Stimulated activated naive B cell treated with anti-CD40 and anti-IgM and Interleukin-4, amounts not matched to agents 10 μg/mL and 1 μg/mL and 100 μg/mL, for 72 hours (primary cell): ENCODE data around the gene TOR1AIP1.
A peak's percentile ranks its signal among the peaks of the same experiment; 100 is the strongest.

Experiments used
- ATAC-seq, 2 donors: fragments of 150-1000 bp; cut with Tn5 transposase; replicated peaks; 2 replicates each; pipeline ENCODE4 v1.10.0; 2021; ENCODE audit warnings: moderate library complexity in 1 of 2
- DNase-seq: peaks from one replicate; pipeline ENCODE4 v3.0.0; 2021
- H3K27ac Mint-ChIP-seq: one replicate; pipeline ENCODE4 v1.8.0; 2022; ENCODE audit warnings: mild to moderate bottlenecking, mixed read lengths
- H3K27me3 Mint-ChIP-seq, 2 donors: one replicate each; pipeline ENCODE4 v1.8.0; 2022; ENCODE audit warnings: mixed read lengths in 2 of 2
- H3K36me3 Mint-ChIP-seq, 2 donors: one replicate each; pipeline ENCODE4 v1.8.0; 2022; ENCODE audit warnings: mixed read lengths in 2 of 2, mild to moderate bottlenecking in 1 of 2
- H3K4me1 Mint-ChIP-seq, 2 donors: one replicate each; pipeline ENCODE4 v1.8.0; 2022; ENCODE audit warnings: mixed read lengths in 2 of 2, mild to moderate bottlenecking in 1 of 2
- H3K4me3 Mint-ChIP-seq, 2 donors: one replicate each; pipeline ENCODE4 v1.8.0; 2022; ENCODE audit warnings: mild to moderate bottlenecking in 2 of 2, mixed read lengths in 2 of 2, moderate library complexity in 1 of 2
- H3K9me3 Mint-ChIP-seq, 2 donors: one replicate each; pipeline ENCODE4 v1.8.0; 2022; ENCODE audit warnings: mixed read lengths in 2 of 2, mild to moderate bottlenecking in 1 of 2

The TOR1AIP1 gene

GRCh38 chr1:179917601-179918429 lies 35.7 kb downstream of the TOR1AIP1 start:
- Mint-ChIP-seq H3K9me3 (no peaks in the 10 kb centered on the region), H3K4me1 (peaks cover under 1 to 9% of the 10 kb centered on the region in 2 donors), H3K36me3 (peaks cover 12 to 42% of the 10 kb centered on the region in 2 donors), H3K4me3 (no peak overlapping the region), H3K27ac (no peak overlapping the region), H3K27me3 (no peaks in the 10 kb centered on the region)
- DNase-seq (no peak), ATAC-seq (no peak)

GRCh38 chr1:179921472-179921871 lies 39.4 kb downstream of the TOR1AIP1 start:
- Mint-ChIP-seq H3K9me3 (no peaks in the 10 kb centered on the region), H3K27ac (no peak overlapping the region), H3K4me1 (peaks cover 5 to 17% of the 10 kb centered on the region in 2 donors), H3K27me3 (no peaks in the 10 kb centered on the region), H3K36me3 (peaks cover 11 to 38% of the 10 kb centered on the region in 2 donors), H3K4me3 (no peak overlapping the region)
- ATAC-seq = no peak
- DNase-seq = no peak

GRCh38 chr1:179921981-179922872 lies 40.1 kb downstream of the TOR1AIP1 start:
- Mint-ChIP-seq H3K27ac (no peak overlapping the region), H3K4me3 (no peak overlapping the region), H3K36me3 (peaks cover 11 to 37% of the 10 kb centered on the region in 2 donors), H3K9me3 (no peaks in the 10 kb centered on the region), H3K27me3 (no peaks in the 10 kb centered on the region), H3K4me1 (peaks cover 5 to 17% of the 10 kb centered on the region in 2 donors)
- ATAC-seq = no peak
- no peak for DNase-seq

- Mint-ChIP-seq H3K27me3 (no peaks in the 10 kb centered on the region), H3K36me3 (peaks cover 11 to 29% of the 10 kb centered on the region in 2 donors), H3K4me1 (peaks cover 5 to 17% of the 10 kb centered on the region in 2 donors), H3K9me3 (peaks cover 0 to 4% of the 10 kb centered on the region in 2 donors), H3K4me3 (no peak overlapping the region), H3K27ac (peak overlapping the region; percentile 0)
- ATAC-seq = peak; percentile 53 to 58
- DNase-seq = no peak
Observed at GRCh38 chr1:179923029-179923428, 40.9 kb downstream of the TOR1AIP1 start.

GRCh38 chr1:179924268-179924667 lies 42.2 kb downstream of the TOR1AIP1 start:
- no peak for DNase-seq
- Mint-ChIP-seq H3K9me3 (peaks cover 0 to 4% of the 10 kb centered on the region in 2 donors), H3K4me3 (no peak overlapping the region), H3K27ac (no peak overlapping the region), H3K27me3 (no peaks in the 10 kb centered on the region), H3K4me1 (peaks cover 5 to 17% of the 10 kb centered on the region in 2 donors), H3K36me3 (peaks cover 6 to 18% of the 10 kb centered on the region in 2 donors)
- ATAC-seq = peak in 1 of 2 donors; percentile 42

- H3K36me3 Mint-ChIP-seq = peaks cover 6 to 12% of the 10 kb centered on the region in 2 donors
- H3K4me3 Mint-ChIP-seq = no peak overlapping the region
- ATAC-seq = no peak
- H3K4me1 Mint-ChIP-seq = peaks cover 6 to 20% of the 10 kb centered on the region in 2 donors
- peaks cover 0 to 4% of the 10 kb centered on the region in 2 donors for H3K9me3 Mint-ChIP-seq
- no peak overlapping the region for H3K27ac Mint-ChIP-seq
- no peaks in the 10 kb centered on the region for H3K27me3 Mint-ChIP-seq
- no peak for DNase-seq
Observed at GRCh38 chr1:179925302-179925701, 43.2 kb downstream of the TOR1AIP1 start.

- no peak overlapping the region for H3K27ac Mint-ChIP-seq
- no peak overlapping the region for H3K4me3 Mint-ChIP-seq
- peaks cover 0 to 4% of the 10 kb centered on the region in 2 donors for H3K9me3 Mint-ChIP-seq
- DNase-seq (no peak), ATAC-seq (no peak)
- H3K4me1 Mint-ChIP-seq = peaks cover 9 to 27% of the 10 kb centered on the region in 2 donors
- H3K36me3 Mint-ChIP-seq = peaks cover 5 to 9% of the 10 kb centered on the region in 2 donors
- no peaks in the 10 kb centered on the region for H3K27me3 Mint-ChIP-seq
Observed at GRCh38 chr1:179925922-179926849, 44.1 kb downstream of the TOR1AIP1 start.

GRCh38 chr1:179926850-179927205 lies 44.7 kb downstream of the TOR1AIP1 start:
- H3K27me3 Mint-ChIP-seq = no peaks in the 10 kb centered on the region
- H3K4me1 Mint-ChIP-seq = peaks cover 9 to 25% of the 10 kb centered on the region in 2 donors
- no peak overlapping the region for H3K4me3 Mint-ChIP-seq
- no peak overlapping the region for H3K27ac Mint-ChIP-seq
- ATAC-seq (no peak), DNase-seq (no peak)
- peaks cover 1 to 2% of the 10 kb centered on the region in 2 donors for H3K36me3 Mint-ChIP-seq
- H3K9me3 Mint-ChIP-seq = peaks cover 0 to 4% of the 10 kb centered on the region in 2 donors

GRCh38 chr1:179929955-179930798 lies 48.1 kb downstream of the TOR1AIP1 start:
- DNase-seq = no peak
- Mint-ChIP-seq H3K27ac (peak overlapping the region; percentile 25), H3K36me3 (no peaks in the 10 kb centered on the region), H3K27me3 (no peaks in the 10 kb centered on the region), H3K4me3 (no peak overlapping the region), H3K9me3 (peaks cover 0 to 4% of the 10 kb centered on the region in 2 donors), H3K4me1 (peaks cover 4 to 11% of the 10 kb centered on the region in 2 donors)
- peak; percentile 81 to 82 for ATAC-seq

- no peak overlapping the region for H3K4me3 Mint-ChIP-seq
- no peak overlapping the region for H3K27ac Mint-ChIP-seq
- DNase-seq (no peak), ATAC-seq (no peak)
- H3K36me3 Mint-ChIP-seq = no peaks in the 10 kb centered on the region
- H3K27me3 Mint-ChIP-seq = no peaks in the 10 kb centered on the region
- peaks cover 5 to 18% of the 10 kb centered on the region in 2 donors for H3K4me1 Mint-ChIP-seq
- peaks cover 0 to 4% of the 10 kb centered on the region in 2 donors for H3K9me3 Mint-ChIP-seq
Observed at GRCh38 chr1:179930867-179931266, 48.8 kb downstream of the TOR1AIP1 start.

- H3K4me1 Mint-ChIP-seq = peaks cover 13 to 27% of the 10 kb centered on the region in 2 donors
- H3K4me3 Mint-ChIP-seq = no peak overlapping the region
- no peak overlapping the region for H3K27ac Mint-ChIP-seq
- H3K9me3 Mint-ChIP-seq = no peaks in the 10 kb centered on the region
- no peaks in the 10 kb centered on the region for H3K36me3 Mint-ChIP-seq
- H3K27me3 Mint-ChIP-seq = no peaks in the 10 kb centered on the region
- ATAC-seq = no peak
- DNase-seq = no peak
Observed at GRCh38 chr1:179933219-179933618, 51.1 kb downstream of the TOR1AIP1 start.

- H3K9me3 Mint-ChIP-seq = no peaks in the 10 kb centered on the region
- no peak overlapping the region for H3K4me3 Mint-ChIP-seq
- ATAC-seq (peak; percentile 85 to 89), DNase-seq (no peak)
- H3K27me3 Mint-ChIP-seq = no peaks in the 10 kb centered on the region
- peaks cover 9 to 16% of the 10 kb centered on the region in 2 donors for H3K4me1 Mint-ChIP-seq
- no peak overlapping the region for H3K27ac Mint-ChIP-seq
- H3K36me3 Mint-ChIP-seq = no peaks in the 10 kb centered on the region
Observed at GRCh38 chr1:179935909-179936496, 53.9 kb downstream of the TOR1AIP1 start.
